PFSK-1 (cell line): ENCODE data around the gene SLC2A13.

Source experiments
- FOXP2 ChIP-seq: optimal IDR thresholded peaks from 2 replicates; pipeline ENCODE3; 2011; ENCODE audit warnings: borderline replicate concordance, control low read depth, inconsistent platforms; ENCODE audit not compliant: insufficient read depth; ENCODE audit errors: extremely low read length, extremely low read depth
- POLR2AphosphoS5 ChIP-seq: IDR thresholded peaks from 2 replicates; pipeline ENCODE4 v1.6.1; 2012; ENCODE audit warnings: low read depth, mild to moderate bottlenecking, control low read depth, low read length, moderate library complexity
- REST ChIP-seq, 2 experiments: IDR thresholded peaks; 2 replicates each; pipeline versions ENCODE4 v1.6.1 to v1.8.0; 2011 to 2012; ENCODE audit warnings: low read depth in 2 of 2, low read length in 2 of 2, control low read depth in 1 of 2, inconsistent platforms in 1 of 2, mild to moderate bottlenecking in 1 of 2, moderate library complexity in 1 of 2; ENCODE audit not compliant: insufficient read depth in 1 of 2
- SIN3A ChIP-seq: IDR thresholded peaks from 2 replicates; pipeline ENCODE4 v1.6.1; 2012; ENCODE audit warnings: mild to moderate bottlenecking, low read length, moderate library complexity, borderline replicate concordance; ENCODE audit not compliant: insufficient read depth
- TAF1 ChIP-seq: IDR thresholded peaks from 2 replicates; pipeline ENCODE4 v1.6.1; 2012; ENCODE audit warnings: low read length, control low read depth, borderline replicate concordance; ENCODE audit not compliant: insufficient read depth

The SLC2A13 gene

GRCh38 chr12:39875721-39876120 lies 230.2 kb downstream of the SLC2A13 start:
- TF ChIP-seq REST (IDR thresholded peaks at IDR 0.05; ENCODE audit: insufficient read depth in 1 of 2, low read depth in 2 of 2, low read length in 2 of 2) (no peak), SIN3A (no peak), POLR2AphosphoS5 (no peak), FOXP2 (no peak), TAF1 (no peak)

DNA sequence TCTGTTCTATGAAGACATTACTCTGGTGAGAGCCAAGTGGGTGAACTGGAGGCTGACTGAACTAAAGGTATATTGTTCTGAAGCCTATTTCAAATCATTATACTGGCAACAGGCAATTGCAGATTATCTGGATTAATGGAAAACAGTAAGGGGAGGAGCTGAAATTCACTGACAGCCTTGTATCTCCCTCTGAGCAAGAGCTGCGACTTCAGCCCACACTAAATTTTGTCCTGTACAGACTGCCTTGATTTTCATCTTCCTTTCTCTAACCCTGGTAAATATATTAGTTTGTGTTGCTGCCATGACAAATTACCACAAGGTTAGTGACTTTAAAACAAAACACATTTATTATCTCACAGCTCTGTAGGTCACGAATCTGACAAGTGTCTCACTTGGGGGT lies 231.1 kb downstream of the SLC2A13 start:
- TF ChIP-seq FOXP2, result no peak
- TF ChIP-seq POLR2AphosphoS5, result no peak
- no peak for TF ChIP-seq SIN3A
- TF ChIP-seq REST (IDR thresholded peaks at IDR 0.05; ENCODE audit: insufficient read depth in 1 of 2, low read depth in 2 of 2, low read length in 2 of 2), result no peak
- no peak for TF ChIP-seq TAF1

DNA sequence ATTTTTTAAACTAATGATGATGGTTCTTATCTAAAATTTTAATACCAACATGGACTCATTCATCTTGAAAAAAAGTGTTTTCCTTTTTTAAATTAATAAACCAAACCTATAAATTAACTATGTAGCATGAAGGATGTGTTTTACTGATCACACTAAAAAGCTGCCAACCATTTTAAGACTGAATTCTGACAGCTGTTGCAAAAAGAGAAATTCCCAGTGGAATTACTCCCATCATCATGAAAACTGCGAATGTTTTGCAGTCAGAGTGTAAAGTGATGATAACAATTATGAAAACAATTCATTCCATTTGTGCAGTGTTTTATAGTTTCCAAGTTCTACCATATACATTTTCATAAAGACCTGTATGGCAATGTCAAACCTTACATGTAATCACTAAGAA lies 232.8 kb downstream of the SLC2A13 start:
- no peak for TF ChIP-seq POLR2AphosphoS5
- TF ChIP-seq SIN3A, result no peak
- no peak for TF ChIP-seq FOXP2

- TF ChIP-seq FOXP2, result no peak
- TF ChIP-seq SIN3A, result no peak
- no peak for TF ChIP-seq POLR2AphosphoS5
- no peak for TF ChIP-seq REST (IDR thresholded peaks at IDR 0.05; ENCODE audit: insufficient read depth in 1 of 2, low read depth in 2 of 2, low read length in 2 of 2)
- TF ChIP-seq TAF1, result no peak
Observed at GRCh38 chr12:39872425-39872824, 233.5 kb downstream of the SLC2A13 start.

DNA sequence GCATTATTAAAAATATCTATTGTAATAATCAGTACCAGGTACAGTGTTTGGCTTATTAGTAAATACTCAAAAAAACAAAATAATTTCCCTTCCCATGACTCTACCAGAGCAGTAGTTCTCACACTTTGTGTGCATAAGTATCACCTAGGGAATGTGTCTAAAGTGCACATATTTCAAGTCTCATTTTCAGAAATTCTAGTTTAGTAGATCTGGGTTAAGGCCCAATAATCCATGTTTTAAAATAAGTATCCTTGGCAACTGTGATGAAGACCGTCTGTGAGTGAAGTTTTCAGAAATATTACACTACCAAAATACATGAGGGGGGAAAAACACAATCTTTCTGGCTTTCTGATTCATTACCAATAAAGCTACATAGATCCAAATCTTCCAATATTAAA lies 237.6 kb downstream of the SLC2A13 start:
- TF ChIP-seq TAF1 (no peak), POLR2AphosphoS5 (no peak), FOXP2 (no peak), REST (IDR thresholded peaks at IDR 0.05; ENCODE audit: insufficient read depth in 1 of 2, low read depth in 2 of 2, low read length in 2 of 2) (no peak), SIN3A (no peak)
